CD14-positive monocyte (primary cell): Measurements from ENCODE around the gene ITGA6. TPM values are rescaled to one million over a fixed set of nuclear protein-coding genes. Genes with fewer than 3 reads are reported as not detected.
"Not testable (repeated sequence)": the region's sequence is repeated elsewhere in the genome, so short reads cannot be mapped to it uniquely, and the experiment has no call there.

Experiments
- DNase-seq, 3 donors: peaks; one replicate each; pipeline ENCODE4 v3.0.0-alpha.2; 2011 to 2022
- H2AFZ ChIP-seq: 2 replicates; pipeline ENCODE4 v1.6.0; 2012; ENCODE audit warnings: mild to moderate bottlenecking, low read depth, low read length, inconsistent platforms; ENCODE audit not compliant: insufficient read depth, poor library complexity, severe bottlenecking
- H3K27ac ChIP-seq, 2 donors: 1 replicate in 1 of 2; 2 replicates in 1 of 2; pipeline ENCODE4 v1.5.1; 2012 to 2013; ENCODE audit warnings: low read length in 2 of 2, control low read depth in 1 of 2, inconsistent platforms in 1 of 2, low read depth in 1 of 2, mild to moderate bottlenecking in 1 of 2
- H3K27me3 ChIP-seq, 2 donors: one replicate each; pipeline versions ENCODE4 v1.6.0 to v1.6.1; 2011 to 2013; ENCODE audit warnings: low read length in 2 of 2; ENCODE audit not compliant: control insufficient read depth in 2 of 2, insufficient read depth in 2 of 2
- H3K36me3 ChIP-seq, 2 donors: replicated peaks in 1 of 2; 1 replicate in 1 of 2; 2 replicates in 1 of 2; pipeline versions ENCODE4 v1.5.1 to v1.6.1; 2012 to 2013; ENCODE audit warnings: low read length in 2 of 2, control low read depth in 1 of 2, inconsistent platforms in 1 of 2, mild to moderate bottlenecking in 1 of 2; ENCODE audit not compliant: insufficient read depth in 2 of 2, control insufficient read depth in 1 of 2
- H3K4me1 ChIP-seq, 2 donors: 1 replicate in 1 of 2; 2 replicates in 1 of 2; pipeline versions ENCODE4 v1.5.1 to v1.6.1; 2012 to 2013; ENCODE audit warnings: low read length in 2 of 2, control low read depth in 1 of 2, inconsistent platforms in 1 of 2, mild to moderate bottlenecking in 1 of 2, moderate library complexity in 1 of 2; ENCODE audit not compliant: insufficient read depth in 2 of 2, control insufficient read depth in 1 of 2
- H3K4me2 ChIP-seq: replicated peaks from 2 replicates; pipeline ENCODE3; 2012; ENCODE audit warnings: low read length, moderate library complexity, mild to moderate bottlenecking; ENCODE audit not compliant: poor library complexity, severe bottlenecking; ENCODE audit errors: extremely low read depth
- H3K4me3 ChIP-seq, 3 experiments: fragments of 200-600 bp in 1 of 3; sonication (generic) in 1 of 3; replicated peaks in 1 of 3; 1 replicate in 2 of 3; 2 replicates in 1 of 3; pipeline ENCODE4 v1.5.1; 2011 to 2013; ENCODE audit warnings: low read length in 3 of 3, mild to moderate bottlenecking in 3 of 3, control low read depth in 2 of 3, low read depth in 2 of 3, inconsistent platforms in 1 of 3, moderate library complexity in 1 of 3
- H3K79me2 ChIP-seq: 2 replicates; pipeline ENCODE4 v1.6.0; 2012; ENCODE audit warnings: mild to moderate bottlenecking, control low read depth, inconsistent platforms, low read length, moderate library complexity; ENCODE audit not compliant: insufficient read depth
- H3K9ac ChIP-seq: 2 replicates; pipeline ENCODE4 v1.6.0; 2017; ENCODE audit warnings: low read length, mild to moderate bottlenecking; ENCODE audit not compliant: insufficient read depth, poor library complexity, severe bottlenecking
- H3K9me3 ChIP-seq, 2 donors: replicated peaks in 1 of 2; 1 replicate in 1 of 2; 2 replicates in 1 of 2; pipeline versions ENCODE4 v1.5.1 to v1.6.1; 2012 to 2013; ENCODE audit warnings: low read length in 2 of 2, control low read depth in 1 of 2; ENCODE audit not compliant: control insufficient read depth in 1 of 2, insufficient read depth in 1 of 2
- H4K20me1 ChIP-seq: 2 replicates; pipeline ENCODE4 v1.6.0; 2012; ENCODE audit warnings: mild to moderate bottlenecking, low read length, control low read depth, moderate library complexity; ENCODE audit not compliant: insufficient read depth
- H3K27ac Mint-ChIP-seq, 7 donors: one replicate each; pipeline ENCODE4 v1.8.0; 2020; ENCODE audit warnings: mild to moderate bottlenecking in 7 of 7, mixed read lengths in 7 of 7, moderate library complexity in 6 of 7, inconsistent platforms in 2 of 7
- H3K27me3 Mint-ChIP-seq, 3 donors: one replicate each; pipeline ENCODE4 v1.8.0; 2021 to 2022; ENCODE audit warnings: low read depth in 3 of 3, mild to moderate bottlenecking in 3 of 3, mixed read lengths in 3 of 3, moderate library complexity in 3 of 3, inconsistent platforms in 1 of 3
- H3K36me3 Mint-ChIP-seq, 2 donors: one replicate each; pipeline ENCODE4 v1.8.0; 2020; ENCODE audit warnings: mixed read lengths in 2 of 2, inconsistent platforms in 1 of 2, mild to moderate bottlenecking in 1 of 2
- H3K4me1 Mint-ChIP-seq: one replicate; pipeline ENCODE4 v1.8.0; 2020; ENCODE audit warnings: mild to moderate bottlenecking, mixed read lengths
- H3K4me3 Mint-ChIP-seq, 2 donors: one replicate each; pipeline ENCODE4 v1.8.0; 2020; ENCODE audit warnings: mild to moderate bottlenecking in 2 of 2, mixed read lengths in 2 of 2, moderate library complexity in 1 of 2
- H3K9me3 Mint-ChIP-seq, 7 donors: one replicate each; pipeline ENCODE4 v1.8.0; 2020 to 2022; ENCODE audit warnings: mixed read lengths in 7 of 7, mild to moderate bottlenecking in 6 of 7, moderate library complexity in 6 of 7, inconsistent platforms in 2 of 7
- CTCF ChIP-seq: fragments of 200-600 bp; IDR thresholded peaks from one replicate; pipeline ENCODE4 v1.8.0; 2022; ENCODE audit warnings: antibody characterized with exemption, mild to moderate bottlenecking
- WGBS: methylation state at CpG from one replicate; pipeline ENCODE4 v1.1.5; 2013; ENCODE audit warnings: missing lambda C conversion rate; ENCODE audit not compliant: insufficient coverage; 5-methylcytosine and 5-hydroxymethylcytosine counted together
- intact Hi-C, 2 donors: fragments of 100-400 bp; cut with micrococcal nuclease; formaldehyde crosslinking; loops; one replicate each; pipeline versions ENCODE4 v1.15.0 to v1.15.1; 2023
- polyA plus RNA-seq, 3 donors: library from polyadenylated mRNA; depleted of rRNA in 1 of 3; unstranded in 2 of 3; stranded (reverse) in 1 of 3; fragments of 300-500 nt in 2 of 3; fragments of >200 nt in 1 of 3; fragmentation: Illumina TruSeq in 2 of 3; gene quantifications; 1 replicate in 2 of 3; 2 replicates in 1 of 3; pipeline ENCODE4 v1.2.3, GENCODE V29; 2012 to 2021

The ITGA6 gene
- polyA plus RNA-seq, 3 donors, result 0.01 to 0.36 (median 0.20) TPM

- no peaks in the 10 kb centered on the region for H3K4me1 ChIP-seq
- no peak overlapping the region for H3K4me3 Mint-ChIP-seq
- 100% methylated on average over 2 of the region's 2 CpGs for WGBS
- H3K9ac ChIP-seq, result no peak overlapping the region
- no peaks in the 10 kb centered on the region for H3K4me1 Mint-ChIP-seq
- H3K27me3 Mint-ChIP-seq, result peaks cover 0 to 2% (median 0%) of the 10 kb centered on the region in 3 donors
- H3K4me3 ChIP-seq, result no peak overlapping the region
- H3K79me2 ChIP-seq, result no peaks in the 10 kb centered on the region
- H2AFZ ChIP-seq, result no peak overlapping the region
- no peak for DNase-seq
- no peaks in the 10 kb centered on the region for H4K20me1 ChIP-seq
- no peak for TF ChIP-seq CTCF
- peaks cover 4 to 6% of the 10 kb centered on the region in 2 donors for H3K36me3 Mint-ChIP-seq
- H3K27ac ChIP-seq, result no peak overlapping the region
- H3K27me3 ChIP-seq, result no peaks in the 10 kb centered on the region
- H3K36me3 ChIP-seq, result no peaks in the 10 kb centered on the region
- no peak overlapping the region for H3K27ac Mint-ChIP-seq
- intact Hi-C loops, result no loop called here
- H3K9me3 Mint-ChIP-seq, result peaks cover 38 to 63% (median 47%) of the 10 kb centered on the region in 7 donors
- H3K4me2 ChIP-seq, result no peak overlapping the region
- H3K9me3 ChIP-seq, result peaks cover 7 to 41% of the 10 kb centered on the region in 2 donors
Observed at GRCh38 chr2:172545408-172546075, 118.2 kb downstream of the ITGA6 start.

GRCh38 chr2:172549131-172549530, 121.7 kb downstream of the ITGA6 start:
- DNase-seq, result no peak
- 100% methylated on average over 1 of the region's 1 CpG for WGBS
- H3K9ac ChIP-seq, result no peak overlapping the region
- Mint-ChIP-seq H3K36me3 (peaks cover 2 to 4% of the 10 kb centered on the region in 2 donors), H3K27ac (no peak overlapping the region), H3K4me1 (peaks cover 5% of the 10 kb centered on the region), H3K9me3 (peaks cover 17 to 30% (median 25%) of the 10 kb centered on the region in 7 donors), H3K4me3 (no peak overlapping the region), H3K27me3 (peaks cover 0 to 4% (median 3%) of the 10 kb centered on the region in 3 donors)
- no peak overlapping the region for H3K27ac ChIP-seq
- no peak overlapping the region for H3K4me2 ChIP-seq
- intact Hi-C loops, result no loop called here
- H3K27me3 ChIP-seq, result peaks cover 0 to 3% of the 10 kb centered on the region in 2 donors
- no peak overlapping the region for H3K4me3 ChIP-seq
- no peak for TF ChIP-seq CTCF
- H4K20me1 ChIP-seq, result no peaks in the 10 kb centered on the region
- no peaks in the 10 kb centered on the region for H3K79me2 ChIP-seq
- H3K36me3 ChIP-seq, result no peaks in the 10 kb centered on the region
- H3K9me3 ChIP-seq, result peaks cover 7 to 21% of the 10 kb centered on the region in 2 donors
- no peak overlapping the region for H2AFZ ChIP-seq
- no peaks in the 10 kb centered on the region for H3K4me1 ChIP-seq

- H3K9me3 ChIP-seq, result peaks cover 7 to 18% of the 10 kb centered on the region in 2 donors
- not testable (repeated sequence) for H3K4me3 Mint-ChIP-seq, H3K4me3 ChIP-seq, H3K9ac ChIP-seq, H3K36me3 ChIP-seq, H3K4me1 Mint-ChIP-seq, H3K27me3 Mint-ChIP-seq, H4K20me1 ChIP-seq, H3K27ac Mint-ChIP-seq, H3K79me2 ChIP-seq, H3K27ac ChIP-seq, H3K36me3 Mint-ChIP-seq, H3K4me1 ChIP-seq, H3K27me3 ChIP-seq, H3K4me2 ChIP-seq, DNase-seq, H2AFZ ChIP-seq
- intact Hi-C loops, result loop anchor here in 1 of 2 donors (10.0 kb wide), 1 partner anchor 1625 kb away; the partner anchor contains the start of gene GORASP2
- H3K9me3 Mint-ChIP-seq, result peaks cover 15 to 25% (median 22%) of the 10 kb centered on the region in 7 donors
- WGBS, result no CpG with 5 or more reads among the region's 1 CpG
Observed at GRCh38 chr2:172549802-172550201, 122.4 kb downstream of the ITGA6 start.
